Fibroblast of gingiva (primary cell): ENCODE data around the gene VEGFC.
A peak's percentile ranks its signal among the peaks of the same experiment; 100 is the strongest.

Source experiments
- DNase-seq: peaks from one replicate; pipeline ENCODE4 v3.0.0-alpha.2; 2011; ENCODE audit warnings: low read depth

The VEGFC gene

GRCh38 chr4:176798540-176798939 lies 5.8 kb upstream of the VEGFC start:
- no peak for DNase-seq

- DNase-seq, result no peak
Observed at GRCh38 chr4:176795441-176795840, 2.7 kb upstream of the VEGFC start.

DNA sequence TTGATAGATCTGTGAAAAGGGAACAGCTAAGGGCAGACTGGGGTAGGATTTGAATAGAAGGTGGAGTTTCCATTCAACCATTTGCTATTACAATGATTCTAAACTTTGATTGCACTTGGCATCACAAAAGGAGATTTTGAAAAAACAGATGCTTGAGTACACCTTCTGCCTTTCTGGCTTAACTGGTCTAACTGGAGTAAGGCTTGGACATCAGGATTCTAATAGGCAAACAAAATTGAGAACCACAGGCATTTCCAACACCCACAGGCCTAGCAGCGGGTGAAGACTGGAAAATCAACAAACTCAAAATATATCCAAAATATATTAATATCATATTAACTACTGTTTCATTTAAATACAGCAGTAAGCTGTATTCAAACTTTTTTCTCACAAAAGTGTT lies 1.9 kb upstream of the VEGFC start:
- no peak for DNase-seq

- DNase-seq, result peak; percentile 92
Observed at GRCh38 chr4:176794151-176794550, 1.4 kb upstream of the VEGFC start.

DNA sequence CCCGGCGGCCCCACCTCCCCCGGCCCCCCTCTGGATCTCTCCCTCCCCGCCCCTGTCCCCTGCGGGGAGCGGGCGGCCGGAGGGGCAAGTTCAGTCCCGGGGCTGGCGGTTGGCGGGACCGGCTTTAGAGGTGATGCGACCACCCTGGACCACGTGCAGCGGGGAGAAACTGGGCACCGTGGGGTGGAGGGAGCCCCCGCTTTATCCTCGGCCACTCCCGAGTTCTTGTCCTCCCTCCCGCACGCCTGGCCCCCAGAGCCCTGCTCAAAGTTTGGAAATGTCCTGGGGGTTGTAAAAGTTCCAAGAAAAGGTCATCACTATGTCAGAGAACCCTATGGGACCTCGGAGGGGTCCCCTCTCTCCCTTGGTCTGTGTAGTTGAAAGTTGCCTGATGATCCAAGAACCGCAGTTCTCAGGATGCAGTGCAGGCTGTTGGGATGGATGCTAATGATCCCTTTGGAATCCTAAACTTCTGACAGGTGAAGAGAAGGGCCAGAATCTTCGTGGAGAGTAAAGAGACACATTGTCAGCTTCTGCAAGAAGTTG lies 411 bp upstream of the VEGFC start:
- no peak for DNase-seq

GRCh38 chr4:176791591-176792325 lies 964 bp downstream of the VEGFC start:
- peak; percentile 50 for DNase-seq

DNA sequence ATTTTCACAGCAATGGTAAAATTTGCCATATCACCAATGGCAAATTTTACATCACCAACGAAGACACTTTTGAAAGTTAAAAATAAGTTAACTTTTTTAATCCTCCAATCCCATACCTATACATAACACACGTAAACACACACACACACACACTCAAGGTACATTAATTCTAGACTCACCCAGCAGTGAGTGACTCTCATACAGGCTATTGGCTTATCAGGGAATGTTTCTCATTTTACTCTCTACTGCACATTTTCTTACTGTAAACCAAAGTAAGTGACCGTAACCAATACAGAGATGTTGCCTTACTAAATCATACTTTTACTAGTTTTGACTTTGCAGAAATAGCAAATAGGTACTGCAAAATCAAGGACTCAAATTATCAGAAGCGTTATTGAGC lies 2.3 kb downstream of the VEGFC start:
- no peak for DNase-seq

- DNase-seq, result peak; percentile 70
Observed at GRCh38 chr4:176789955-176790354, 2.8 kb downstream of the VEGFC start.

- no peak for DNase-seq
Observed at GRCh38 chr4:176788971-176789370, 3.8 kb downstream of the VEGFC start.

DNA sequence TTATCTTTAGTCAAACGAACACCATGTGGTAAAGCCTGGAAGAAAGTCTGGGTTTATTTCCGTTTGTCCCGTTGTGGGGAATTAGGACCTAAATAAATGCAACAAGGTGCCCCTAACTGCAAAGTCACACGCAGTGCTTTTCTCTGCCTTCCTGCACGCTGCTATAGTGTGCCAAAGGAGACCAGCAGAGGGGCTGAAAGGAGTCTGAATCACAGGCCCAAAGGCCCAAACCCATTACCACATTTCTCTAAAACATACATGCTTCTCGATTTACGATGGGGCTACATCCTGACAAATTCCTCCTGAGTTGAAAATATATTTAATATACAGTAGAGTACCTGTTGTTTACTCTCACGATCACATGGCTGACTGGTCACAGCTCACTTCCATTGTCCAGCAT lies 4.5 kb downstream of the VEGFC start:
- DNase-seq, result no peak

GRCh38 chr4:176784816-176785215 lies 7.9 kb downstream of the VEGFC start:
- peak; percentile 17 for DNase-seq

DNA sequence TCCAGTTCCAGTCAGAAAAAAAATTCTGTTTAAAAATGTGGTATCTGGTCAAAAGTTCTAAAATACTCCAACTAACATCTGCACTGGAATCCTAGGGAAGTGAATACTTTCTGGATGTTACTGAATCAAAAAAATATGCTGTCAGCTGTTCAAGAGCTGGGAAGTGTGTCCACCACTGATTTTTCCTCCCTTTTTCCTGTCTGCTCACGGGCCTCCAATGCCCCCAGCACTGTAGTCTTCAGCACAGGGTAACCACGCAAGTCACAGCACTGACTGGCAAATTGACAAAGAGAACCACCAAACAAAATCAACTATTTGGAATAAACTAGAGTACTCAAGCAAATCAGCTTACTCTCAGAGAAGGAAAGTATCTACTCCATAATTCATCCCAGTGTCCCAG lies 9.9 kb downstream of the VEGFC start:
- peak; percentile 35 for DNase-seq

- no peak for DNase-seq
Observed at GRCh38 chr4:176782191-176782590, 10.5 kb downstream of the VEGFC start.

DNA sequence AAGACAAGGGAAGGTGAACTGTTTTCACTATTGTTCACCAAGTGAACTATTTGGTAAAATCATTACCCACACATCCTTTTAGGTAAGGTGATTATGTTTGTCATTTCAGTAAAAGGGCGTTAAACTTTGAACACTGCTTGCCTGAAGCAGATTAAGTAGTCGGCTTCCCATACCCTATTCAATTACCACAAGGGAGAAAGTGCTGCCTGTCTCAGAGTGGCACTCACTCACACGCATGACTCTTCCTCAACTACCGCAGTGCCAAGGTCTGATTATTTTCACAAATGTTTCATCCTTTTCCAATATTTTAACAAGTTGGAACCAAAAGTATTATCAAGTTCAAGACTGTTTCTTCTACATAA lies 11.0 kb downstream of the VEGFC start:
- DNase-seq, result peak; percentile 32

DNA sequence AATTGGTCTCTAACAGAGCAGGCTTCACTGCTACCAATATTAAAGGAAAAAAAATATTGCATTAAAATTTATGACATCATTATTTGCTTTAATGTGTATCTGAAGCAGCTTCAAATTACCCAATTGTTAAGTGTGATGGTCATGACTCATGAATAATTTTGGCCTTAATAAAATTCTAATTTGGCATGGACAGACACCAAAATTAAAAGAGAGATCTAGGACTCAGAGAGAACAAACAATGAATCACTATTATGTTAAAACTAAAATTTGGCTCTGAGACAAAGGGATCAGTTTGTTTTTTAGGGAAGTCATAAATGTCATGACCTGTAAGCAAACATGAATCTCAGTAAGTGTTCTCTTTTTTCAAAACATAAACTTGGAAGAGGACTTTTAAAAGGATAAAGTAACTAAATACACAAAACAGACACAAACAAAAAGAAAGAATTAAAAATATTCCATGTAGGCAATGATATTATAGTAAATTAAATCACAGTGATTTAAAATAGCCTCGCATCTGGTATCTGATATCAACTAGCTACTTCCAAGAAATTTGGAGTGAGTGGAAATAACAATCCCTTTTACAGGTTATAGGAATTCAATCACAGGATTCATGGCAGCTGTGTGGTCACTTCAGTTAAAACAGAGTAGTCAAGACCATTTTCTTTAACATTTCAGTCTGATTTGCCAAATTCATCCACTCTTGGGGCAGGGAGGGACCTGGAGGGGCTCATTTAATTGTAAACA lies 11.6 kb downstream of the VEGFC start:
- peak; percentile 81 for DNase-seq

DNA sequence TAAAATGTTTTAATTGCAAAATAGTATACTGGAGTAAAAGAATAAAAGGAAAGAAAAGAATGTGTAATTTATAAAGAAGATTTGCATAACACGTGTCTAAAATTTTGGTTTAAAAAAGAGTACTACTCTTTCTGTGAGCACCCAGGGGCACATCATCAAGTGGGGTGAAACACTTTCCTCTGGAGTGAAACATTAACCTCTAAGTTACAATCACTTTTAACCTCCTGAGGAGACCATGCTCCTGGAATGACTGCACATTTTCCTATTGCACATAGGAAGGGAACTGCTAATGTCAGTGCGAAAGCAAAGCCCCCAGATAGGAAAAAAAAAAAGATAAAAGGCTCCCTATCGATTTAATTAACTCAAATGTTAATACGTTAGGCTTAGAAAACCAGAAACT lies 13.3 kb downstream of the VEGFC start:
- DNase-seq, result no peak

GRCh38 chr4:176778491-176778890 lies 14.2 kb downstream of the VEGFC start:
- DNase-seq, result peak; percentile 77

GRCh38 chr4:176778063-176778462 lies 14.7 kb downstream of the VEGFC start:
- peak; percentile 86 for DNase-seq

- no peak for DNase-seq
Observed at GRCh38 chr4:176775338-176775737, 17.4 kb downstream of the VEGFC start.

- no peak for DNase-seq
Observed at GRCh38 chr4:176774852-176775251, 17.9 kb downstream of the VEGFC start.

- DNase-seq, result peak; percentile 84
Observed at GRCh38 chr4:176769514-176769913, 23.2 kb downstream of the VEGFC start.

DNA sequence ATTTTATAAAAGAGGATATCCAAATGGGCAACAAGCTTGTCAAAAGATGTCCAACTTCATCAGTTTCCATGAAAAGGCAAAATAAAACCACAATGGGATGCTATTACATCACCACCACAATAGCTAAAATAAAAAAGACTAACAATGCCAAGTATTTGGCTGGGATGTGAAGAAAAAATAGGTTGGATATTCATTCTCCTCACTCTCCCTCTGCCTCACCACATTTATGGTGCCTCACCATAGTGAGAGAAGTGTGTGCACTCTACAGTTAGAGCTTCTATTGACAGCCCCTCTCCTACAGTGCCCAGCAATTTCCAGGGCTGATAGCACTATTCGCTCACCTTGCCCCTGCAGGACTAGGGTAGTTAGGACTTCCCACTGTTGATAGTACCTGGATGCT lies 25.5 kb downstream of the VEGFC start:
- no peak for DNase-seq

- DNase-seq, result no peak
Observed at GRCh38 chr4:176762661-176763308, 29.9 kb downstream of the VEGFC start.
